HG03175 (cell line): ENCODE measurements around the gene ASIC3.

Experiments used
- ATAC-seq: cut with Tn5 transposase; IDR thresholded peaks from one replicate; pipeline ENCODE4 v1.9.1; 2021; ENCODE audit warnings: mild to moderate bottlenecking, moderate library complexity; ENCODE audit not compliant: unreplicated experiment

The ASIC3 gene

GRCh38 chr7:151070574-151070960, 22.2 kb downstream of the ASIC3 start:
- ATAC-seq, result no peak

GRCh38 chr7:151071032-151071866, 22.9 kb downstream of the ASIC3 start:
- no peak for ATAC-seq

GRCh38 chr7:151073990-151074389, 25.7 kb downstream of the ASIC3 start:
- ATAC-seq, result no peak

- ATAC-seq, result no peak
Measured at GRCh38 chr7:151074817-151075661, 26.7 kb downstream of the ASIC3 start.

GRCh38 chr7:151075662-151075971, 27.3 kb downstream of the ASIC3 start:
- no peak for ATAC-seq

GRCh38 chr7:151075978-151076426, 27.7 kb downstream of the ASIC3 start:
- ATAC-seq, result no peak

- no peak for ATAC-seq
Measured at GRCh38 chr7:151076863-151077704, 28.8 kb downstream of the ASIC3 start.

- ATAC-seq, result no peak
Measured at GRCh38 chr7:151077705-151078232, 29.4 kb downstream of the ASIC3 start.

GRCh38 chr7:151078233-151079040, 30.1 kb downstream of the ASIC3 start:
- no peak for ATAC-seq

- ATAC-seq, result no peak
Measured at GRCh38 chr7:151079199-151079910, 31.0 kb downstream of the ASIC3 start.

GRCh38 chr7:151080067-151080521, 31.8 kb downstream of the ASIC3 start:
- peak; percentile 10 for ATAC-seq

GRCh38 chr7:151080522-151081169, 32.3 kb downstream of the ASIC3 start, which contains the start of gene FASTK:
TSS of gene FASTK (minus strand) at chr7:151080809. CDS start at chr7:151080766, 43 bp downstream.
- peak; percentile 78 for ATAC-seq

- ATAC-seq, result peak; percentile 0
Measured at GRCh38 chr7:151081170-151082101, 33.1 kb downstream of the ASIC3 start.

GRCh38 chr7:151082141-151083070, 34.1 kb downstream of the ASIC3 start:
- ATAC-seq, result no peak

GRCh38 chr7:151083071-151083823, 34.9 kb downstream of the ASIC3 start, which contains the start of gene TMUB1:
TSS of gene TMUB1 (minus strand) at chr7:151083493. CDS start at chr7:151082563, 930 bp downstream.
- ATAC-seq, result peak; percentile 50

GRCh38 chr7:151083824-151084160, 35.5 kb downstream of the ASIC3 start:
- no peak for ATAC-seq
